Stimulated activated CD4-positive, alpha-beta T cell treated with anti-CD3 and anti-CD28 coated beads, Interleukin-15, amount 100 ng/mL, for 1 hour (primary cell): ENCODE measurements around the gene SLC25A27.

Source experiments
- DNase-seq, 2 donors: peaks; one replicate each; pipeline ENCODE4 v3.0.0-alpha.2; 2020; ENCODE audit warnings: low read depth in 1 of 2, low spot score in 1 of 2

Gene SLC25A27

GRCh38 chr6:46651006-46651405, 1.8 kb upstream of the SLC25A27 start:
- DNase-seq, result no peak

DNA sequence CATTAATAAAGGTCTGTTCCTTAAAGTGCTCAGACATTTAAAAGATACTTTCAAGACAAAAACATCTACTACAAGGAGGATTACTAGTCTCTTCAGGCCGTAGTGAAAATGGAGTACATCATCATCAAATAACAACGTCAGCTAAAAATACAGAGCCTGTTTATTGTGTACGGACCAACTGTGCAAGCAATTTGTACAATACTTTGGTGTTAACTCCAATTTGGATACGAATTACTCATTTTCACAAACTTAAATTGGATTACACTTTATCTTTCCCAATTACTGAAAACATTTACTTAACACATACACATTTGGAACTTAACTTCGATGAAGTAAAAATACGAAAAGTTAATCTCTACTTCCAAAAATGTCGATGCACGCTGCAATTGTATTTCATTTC, 959 bp upstream of the SLC25A27 start:
- DNase-seq, result no peak

- DNase-seq, result no peak
Observed at GRCh38 chr6:46652232-46652602, 558 bp upstream of the SLC25A27 start.

DNA sequence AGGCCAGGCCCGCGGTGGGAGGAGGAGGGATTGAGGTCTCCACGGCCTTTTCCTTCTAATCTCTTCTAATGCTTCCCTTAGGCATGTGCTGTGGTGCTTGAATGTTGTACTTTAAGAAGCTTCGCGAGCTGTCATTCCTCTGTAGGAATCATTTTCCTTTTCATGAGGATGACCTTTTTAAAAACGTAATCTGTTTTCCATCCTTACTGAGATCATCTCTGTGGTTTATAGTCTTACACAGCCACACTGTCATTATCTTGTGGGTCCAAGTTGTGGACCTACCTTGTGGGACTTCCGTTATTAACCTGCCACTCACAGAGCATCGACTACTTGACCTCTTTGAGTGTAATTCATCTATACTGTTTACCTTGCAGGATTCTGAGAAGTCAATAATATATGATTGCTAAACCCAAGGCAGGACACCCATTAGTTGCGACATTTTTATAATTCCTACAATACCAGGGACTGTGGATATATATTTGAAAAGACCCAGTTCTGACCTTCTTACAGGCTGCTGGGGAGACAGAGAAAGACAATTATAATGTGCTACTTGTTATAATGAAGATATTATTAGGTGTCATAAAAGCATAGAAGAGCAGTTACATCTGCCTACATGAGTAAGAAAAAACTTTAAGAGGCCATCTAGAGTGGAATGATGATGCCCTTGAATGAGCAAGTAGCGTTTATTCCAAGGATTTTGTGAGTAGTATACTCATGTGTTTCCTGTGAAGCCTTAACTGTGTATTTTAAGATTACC, 842 bp downstream of the SLC25A27 start:
- no peak for DNase-seq

DNA sequence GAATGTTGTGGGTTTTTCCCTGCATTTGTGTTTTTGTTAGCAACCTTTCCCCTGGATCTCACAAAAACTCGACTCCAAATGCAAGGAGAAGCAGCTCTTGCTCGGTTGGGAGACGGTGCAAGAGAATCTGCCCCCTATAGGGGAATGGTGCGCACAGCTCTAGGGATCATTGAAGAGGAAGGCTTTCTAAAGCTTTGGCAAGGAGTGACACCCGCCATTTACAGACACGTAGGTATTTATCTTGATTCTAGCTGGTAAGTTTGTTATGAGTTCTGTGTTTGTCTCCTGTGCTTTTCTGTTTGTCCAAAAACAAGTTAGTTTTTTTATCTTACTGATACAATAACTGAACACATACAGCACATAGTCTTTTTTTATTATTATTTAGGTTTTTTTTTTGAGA, 3.0 kb downstream of the SLC25A27 start:
- no peak for DNase-seq

DNA sequence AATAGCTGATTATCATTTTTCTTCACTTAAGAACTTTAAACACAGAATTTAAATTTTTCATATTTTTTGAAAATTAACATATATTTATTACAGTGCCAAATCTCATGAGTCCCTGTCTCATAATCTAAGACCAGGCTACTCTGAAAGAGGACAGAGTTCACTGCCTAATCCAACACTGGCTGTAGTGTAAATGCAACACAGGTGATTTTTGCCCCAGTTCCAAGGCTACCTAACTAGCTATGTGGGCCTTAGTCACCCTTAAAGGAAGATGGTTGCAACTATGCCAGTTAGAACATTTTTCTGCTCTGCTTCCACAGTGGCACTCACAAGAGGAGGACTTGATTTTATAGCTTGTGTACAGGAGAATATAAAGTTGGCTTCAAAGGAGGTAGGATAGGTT, 4.9 kb downstream of the SLC25A27 start:
- no peak for DNase-seq

GRCh38 chr6:46661483-46661882, 8.7 kb downstream of the SLC25A27 start:
- no peak for DNase-seq

DNA sequence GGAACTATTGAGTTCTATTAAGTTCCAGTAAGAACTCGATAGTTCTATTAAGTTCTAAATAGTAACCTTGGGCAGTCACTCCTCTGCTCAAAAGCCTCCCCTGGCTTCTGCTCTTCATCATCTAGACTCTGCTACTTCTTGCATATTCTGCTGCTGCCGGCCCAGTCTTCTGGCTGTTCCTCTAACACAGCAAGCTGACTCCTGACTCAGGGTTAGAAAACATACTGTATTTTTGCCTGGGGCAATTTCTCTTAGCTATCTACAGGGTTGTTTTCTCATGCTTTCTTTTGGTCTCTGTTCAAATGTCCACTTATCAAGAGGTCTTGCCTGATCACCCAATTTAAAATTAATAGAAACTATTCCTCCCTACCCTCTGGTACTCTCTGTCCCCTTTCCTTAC, 14.6 kb downstream of the SLC25A27 start:
- no peak for DNase-seq

GRCh38 chr6:46674410-46674809, 21.6 kb downstream of the SLC25A27 start:
- no peak for DNase-seq

DNA sequence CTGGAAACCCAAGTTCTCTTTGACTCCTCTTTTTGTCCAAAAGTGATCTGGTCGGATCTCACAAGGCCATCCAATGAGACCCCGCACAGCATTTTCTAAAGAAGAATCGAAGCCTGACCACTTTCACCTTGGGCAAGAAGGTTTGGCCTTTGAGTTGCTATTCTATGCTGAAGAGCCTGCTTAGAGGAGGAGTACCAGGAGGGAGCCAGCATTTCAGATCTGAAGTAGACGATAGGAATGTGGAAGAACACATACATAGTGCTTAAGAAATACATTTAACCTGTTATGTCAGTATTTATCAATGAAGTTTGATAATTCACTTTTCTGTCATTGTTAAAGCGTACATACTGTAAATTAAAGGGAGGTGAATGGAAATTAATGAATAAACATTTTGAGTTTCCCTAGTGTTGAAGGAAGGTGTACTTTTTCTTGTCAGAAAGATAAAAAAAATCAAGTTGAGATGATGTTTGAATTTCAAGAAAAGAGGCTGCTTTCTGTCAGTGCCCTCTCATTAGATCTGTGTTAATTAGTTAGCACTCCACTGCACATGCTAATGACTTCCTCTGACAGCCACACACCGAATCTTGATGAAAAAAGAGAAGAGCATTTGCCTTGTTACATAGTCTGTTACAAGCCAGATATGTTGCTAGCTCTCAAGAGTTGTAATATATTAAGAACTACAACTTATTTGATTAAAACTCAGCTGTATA, 24.0 kb downstream of the SLC25A27 start:
- DNase-seq, result no peak

DNA sequence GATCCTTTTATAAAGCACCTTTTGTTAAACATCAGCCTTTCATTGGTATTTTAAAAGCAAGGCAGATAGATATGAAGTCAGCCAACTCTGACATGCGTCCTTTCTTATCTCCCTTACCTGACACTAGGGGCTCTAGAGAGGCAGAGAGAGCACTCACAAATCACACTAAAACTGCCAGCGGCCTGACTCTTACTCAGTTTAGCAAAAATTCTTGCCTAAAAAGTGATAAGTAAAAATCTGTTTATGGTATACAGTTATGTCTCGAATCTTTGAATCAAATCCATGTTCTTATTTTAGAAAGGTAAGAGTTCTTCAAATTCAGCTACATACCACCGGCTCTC, 24.5 kb downstream of the SLC25A27 start:
- no peak for DNase-seq

DNA sequence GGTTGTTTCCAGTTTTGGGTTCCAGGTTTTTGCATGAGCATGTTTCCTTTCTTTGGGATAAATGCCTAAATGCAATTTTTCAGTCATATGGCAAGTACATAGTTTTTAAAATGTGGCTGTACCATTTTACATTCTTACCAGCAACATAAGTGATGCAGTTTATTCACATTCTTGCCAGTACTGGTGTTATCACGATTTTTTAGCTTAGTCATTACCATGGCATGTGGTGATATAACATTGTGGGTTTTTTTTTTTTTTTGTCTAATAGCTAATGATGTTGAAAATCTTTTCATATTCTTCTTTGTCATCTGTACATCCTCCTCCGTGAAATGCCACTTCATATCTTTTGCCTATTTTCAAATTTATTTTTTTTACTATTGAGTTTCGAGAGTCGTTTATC, 32.0 kb downstream of the SLC25A27 start:
- no peak for DNase-seq

- DNase-seq, result no peak
Observed at GRCh38 chr6:46687619-46688097, 34.9 kb downstream of the SLC25A27 start, which contains the start of gene TDRD6. Gene TDRD6 (plus strand): TSS chr6:46687885. CDS start chr6:46688129, 244 bp downstream.

DNA sequence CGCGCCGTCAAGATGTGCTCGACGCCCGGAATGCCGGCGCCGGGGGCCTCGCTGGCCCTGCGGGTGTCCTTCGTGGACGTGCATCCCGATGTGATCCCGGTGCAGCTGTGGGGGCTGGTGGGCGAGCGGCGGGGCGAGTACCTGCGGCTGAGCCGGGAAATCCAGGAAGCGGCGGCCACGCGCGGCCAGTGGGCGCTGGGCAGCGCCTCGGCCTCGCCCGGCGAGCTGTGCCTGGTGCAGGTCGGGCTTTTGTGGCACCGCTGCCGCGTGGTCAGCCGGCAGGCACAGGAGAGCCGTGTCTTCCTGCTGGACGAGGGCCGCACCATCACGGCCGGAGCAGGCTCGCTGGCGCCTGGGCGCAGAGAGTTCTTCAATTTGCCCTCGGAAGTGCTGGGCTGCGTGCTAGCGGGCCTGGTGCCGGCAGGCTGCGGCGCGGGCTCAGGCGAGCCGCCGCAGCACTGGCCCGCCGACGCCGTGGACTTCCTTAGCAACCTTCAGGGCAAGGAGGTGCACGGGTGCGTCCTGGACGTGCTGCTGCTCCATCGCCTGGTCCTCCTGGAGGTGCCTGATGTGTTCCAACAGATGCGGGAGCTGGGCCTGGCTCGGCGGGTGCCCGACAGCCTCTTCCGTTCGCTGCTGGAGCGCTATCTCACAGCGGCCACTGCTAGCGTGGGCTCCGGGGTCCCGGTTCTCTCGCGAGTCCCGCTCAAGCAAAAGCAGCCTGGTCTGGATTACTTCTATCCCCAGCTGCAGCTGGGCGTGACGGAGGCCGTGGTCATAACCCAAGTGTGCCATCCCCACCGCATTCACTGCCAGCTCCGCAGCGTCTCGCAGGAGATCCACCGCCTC, 35.6 kb downstream of the SLC25A27 start:
- no peak for DNase-seq

DNA sequence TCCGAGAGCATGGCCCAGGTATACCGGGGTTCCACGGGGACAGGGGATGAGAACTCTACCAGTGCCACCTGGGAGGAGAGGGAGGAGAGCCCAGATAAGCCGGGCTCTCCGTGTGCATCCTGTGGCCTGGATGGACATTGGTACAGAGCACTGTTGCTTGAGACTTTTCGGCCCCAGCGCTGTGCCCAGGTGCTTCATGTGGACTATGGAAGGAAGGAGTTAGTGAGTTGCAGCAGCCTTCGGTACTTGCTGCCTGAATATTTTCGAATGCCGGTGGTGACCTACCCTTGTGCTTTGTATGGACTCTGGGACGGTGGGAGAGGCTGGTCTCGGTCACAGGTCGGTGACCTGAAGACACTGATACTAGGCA, 36.2 kb downstream of the SLC25A27 start:
- no peak for DNase-seq

DNA sequence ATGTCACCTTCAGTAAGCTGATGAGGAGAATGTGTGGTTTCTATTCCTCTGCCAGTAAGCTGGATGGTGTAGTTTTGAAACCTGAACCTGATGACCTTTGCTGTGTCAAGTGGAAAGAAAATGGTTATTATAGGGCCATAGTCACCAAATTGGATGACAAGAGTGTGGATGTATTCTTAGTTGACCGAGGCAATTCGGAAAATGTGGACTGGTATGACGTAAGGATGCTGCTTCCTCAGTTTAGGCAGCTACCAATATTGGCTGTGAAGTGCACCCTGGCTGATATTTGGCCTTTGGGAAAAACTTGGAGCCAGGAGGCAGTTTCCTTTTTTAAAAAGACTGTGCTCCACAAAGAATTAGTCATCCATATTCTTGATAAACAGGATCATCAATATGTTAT, 36.9 kb downstream of the SLC25A27 start:
- no peak for DNase-seq

DNA sequence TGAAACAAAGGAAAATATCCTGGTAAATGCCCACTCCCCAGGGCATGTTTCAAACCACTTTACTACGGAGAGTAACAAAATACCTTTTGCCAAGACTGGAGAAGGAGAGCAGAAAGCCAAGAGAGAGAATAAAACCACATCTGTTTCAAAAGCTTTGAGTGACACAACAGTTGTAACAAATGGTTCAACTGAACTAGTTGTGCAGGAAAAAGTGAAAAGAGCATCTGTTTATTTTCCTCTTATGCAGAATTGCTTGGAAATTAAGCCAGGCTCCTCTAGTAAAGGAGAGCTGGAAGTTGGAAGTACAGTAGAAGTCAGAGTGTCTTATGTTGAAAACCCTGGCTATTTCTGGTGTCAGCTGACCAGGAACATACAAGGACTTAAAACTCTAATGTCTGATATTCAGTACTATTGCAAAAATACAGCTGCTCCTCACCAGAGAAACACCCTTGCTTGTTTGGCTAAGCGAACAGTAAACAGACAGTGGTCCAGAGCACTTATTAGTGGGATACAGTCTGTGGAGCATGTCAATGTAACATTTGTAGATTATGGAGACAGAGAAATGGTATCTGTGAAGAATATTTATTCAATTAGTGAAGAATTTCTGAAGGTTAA, 37.5 kb downstream of the SLC25A27 start:
- no peak for DNase-seq

DNA sequence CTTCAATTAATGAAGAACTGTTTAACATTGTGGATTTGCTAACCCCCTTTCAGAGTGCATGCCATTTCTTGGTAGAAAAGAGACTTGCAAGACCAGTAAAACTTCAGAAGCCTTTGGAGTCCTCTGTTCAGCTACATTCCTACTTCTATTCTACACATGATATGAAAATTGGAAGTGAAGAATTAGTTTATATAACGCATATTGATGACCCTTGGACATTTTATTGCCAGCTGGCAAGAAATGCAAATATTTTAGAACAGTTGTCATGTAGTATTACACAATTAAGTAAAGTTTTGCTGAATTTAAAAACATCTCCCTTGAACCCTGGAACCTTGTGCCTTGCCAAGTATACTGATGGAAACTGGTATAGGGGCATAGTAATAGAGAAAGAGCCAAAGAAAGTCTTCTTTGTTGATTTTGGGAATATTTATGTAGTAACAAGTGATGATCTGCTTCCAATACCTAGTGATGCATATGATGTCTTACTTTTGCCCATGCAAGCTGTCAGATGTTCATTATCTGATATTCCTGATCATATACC, 38.2 kb downstream of the SLC25A27 start:
- no peak for DNase-seq

GRCh38 chr6:46699970-46700369, 47.2 kb downstream of the SLC25A27 start:
- no peak for DNase-seq

- no peak for DNase-seq
Observed at GRCh38 chr6:46704562-46704961, 51.8 kb downstream of the SLC25A27 start.

DNA sequence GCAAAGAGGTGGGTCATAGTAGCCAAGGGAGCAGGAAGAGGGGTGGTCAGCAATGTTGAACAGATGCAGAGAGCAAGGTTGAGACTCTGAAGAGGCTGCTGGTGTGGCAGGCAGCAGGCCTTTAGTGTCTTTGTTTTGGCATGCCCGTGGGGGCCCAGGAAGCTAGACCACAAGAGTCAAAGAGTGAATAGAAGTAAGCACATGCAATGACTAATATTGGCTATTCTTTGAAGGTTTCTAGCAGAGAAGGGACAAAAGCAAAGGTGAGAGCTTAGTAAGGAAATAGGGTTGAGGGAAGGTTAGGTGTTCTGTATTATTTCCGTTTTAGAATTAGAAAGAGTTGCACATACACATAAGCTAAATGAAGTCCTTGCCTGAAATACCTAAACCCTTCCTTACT, 53.7 kb downstream of the SLC25A27 start:
- no peak for DNase-seq
